ENCODE measurements around the gene RAB35.

RAB35 gene

DNA sequence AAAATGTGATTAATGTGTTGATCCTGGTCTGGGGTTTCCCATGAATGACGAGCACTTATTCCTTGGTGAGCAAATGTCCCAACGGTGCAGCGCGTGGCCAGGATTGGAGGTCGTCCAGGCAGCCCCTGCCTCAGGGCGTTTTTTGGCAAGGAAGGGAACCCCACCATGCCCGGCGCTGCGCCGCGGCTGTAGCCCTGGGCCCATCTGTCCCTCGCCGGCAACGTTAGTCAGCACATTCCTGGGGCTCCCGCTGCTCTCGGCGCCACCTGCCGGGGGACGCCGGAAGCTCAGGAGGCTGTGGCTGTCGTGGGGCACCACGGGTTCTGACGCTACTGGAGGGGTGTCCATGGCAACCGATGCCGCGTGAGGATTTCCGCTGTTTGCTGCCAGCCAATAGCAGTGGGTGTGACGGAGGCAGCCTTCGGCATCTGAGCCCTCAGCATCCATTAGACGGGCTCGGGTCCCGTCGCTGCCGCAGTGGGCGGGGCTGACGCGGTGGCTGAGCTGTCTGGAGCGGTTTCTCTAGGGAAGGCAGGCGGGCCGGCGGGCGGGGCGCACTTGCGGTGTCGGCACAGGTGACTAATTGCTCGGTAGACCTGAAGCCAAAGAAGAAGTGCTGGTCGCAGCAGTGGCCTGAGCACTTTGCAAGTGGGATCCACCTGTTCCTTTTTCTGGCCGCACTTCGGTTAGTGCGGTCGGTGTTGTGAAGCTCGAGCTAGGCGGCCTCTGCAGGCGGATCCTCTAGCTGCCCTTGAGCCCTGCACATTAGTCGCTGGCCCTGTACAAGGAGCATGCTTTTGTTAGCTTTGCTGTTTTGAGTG is 29.5 kb downstream of the RAB35 start:
- peak overlapping the region; percentile 67 to 76 for H3K4me3 ChIP-seq (ENCODE audit: low read length in 2 of 2)
- no peaks in the 10 kb centered on the region for H3K9me3 ChIP-seq (ENCODE audit: control insufficient read depth in 2 of 2, low read length in 2 of 2)
- H3K27ac ChIP-seq (ENCODE audit: low read length), result peak overlapping the region; percentile 53
- peaks cover 5% of the 10 kb centered on the region for H3K4me1 ChIP-seq (ENCODE audit: control insufficient read depth, insufficient read depth, low read length)
- H3K27me3 ChIP-seq (ENCODE audit: control insufficient read depth in 1 of 2, insufficient read depth in 2 of 2, low read length in 2 of 2), result no peaks in the 10 kb centered on the region
- no peaks in the 10 kb centered on the region for H3K36me3 ChIP-seq (ENCODE audit: control insufficient read depth in 2 of 2, insufficient read depth in 2 of 2, low read length in 2 of 2)
- peak overlapping the region; percentile 47 to 54 for H3K9ac ChIP-seq (ENCODE audit: low read length in 2 of 2)

DNA sequence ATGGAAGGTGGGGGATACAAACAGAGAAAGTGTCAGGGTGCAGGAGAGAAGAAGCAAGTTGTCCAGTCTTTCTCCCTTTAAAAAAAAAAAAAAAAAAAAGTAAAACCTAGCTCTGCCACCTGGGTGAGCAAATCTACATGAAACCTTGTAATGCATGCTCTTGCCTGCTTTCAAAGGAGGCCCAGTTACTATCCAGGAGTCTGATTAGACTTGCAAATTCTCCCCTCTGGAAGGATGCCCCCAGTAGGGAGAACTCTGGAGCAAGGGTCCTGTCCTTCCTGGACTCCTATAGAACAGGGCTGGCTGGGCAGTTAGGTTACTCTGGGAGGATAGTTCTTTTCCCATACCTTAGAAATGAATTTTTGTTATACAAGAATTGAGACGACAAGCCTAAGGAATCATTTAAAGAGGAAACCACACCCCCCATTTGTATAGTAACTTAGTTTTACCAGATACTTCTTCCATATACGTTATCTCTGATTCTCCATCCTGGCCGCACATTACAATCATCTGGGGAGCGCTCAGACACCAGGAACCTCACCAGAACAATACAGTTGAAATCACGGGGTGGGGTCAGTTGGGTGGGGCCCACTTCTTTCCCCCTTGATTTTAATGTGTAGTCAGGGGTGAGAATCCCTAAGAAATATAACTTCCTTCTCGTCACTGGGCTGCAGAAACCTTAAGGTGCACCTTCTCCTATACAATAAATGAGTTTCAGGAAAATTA is 30.5 kb downstream of the RAB35 start:
- H3K36me3 ChIP-seq (ENCODE audit: control insufficient read depth in 2 of 2, insufficient read depth in 2 of 2, low read length in 2 of 2), result no peaks in the 10 kb centered on the region
- no peaks in the 10 kb centered on the region for H3K9me3 ChIP-seq (ENCODE audit: control insufficient read depth in 2 of 2, low read length in 2 of 2)
- H3K4me3 ChIP-seq (ENCODE audit: low read length in 2 of 2), result no peak overlapping the region
- peak overlapping the region in 1 of 2 donors; percentile 54 for H3K9ac ChIP-seq (ENCODE audit: low read length in 2 of 2)
- H3K27ac ChIP-seq (ENCODE audit: low read length), result peak overlapping the region; percentile 53
- H3K4me1 ChIP-seq (ENCODE audit: control insufficient read depth, insufficient read depth, low read length), result peaks cover 5% of the 10 kb centered on the region
- H3K27me3 ChIP-seq (ENCODE audit: control insufficient read depth in 1 of 2, insufficient read depth in 2 of 2, low read length in 2 of 2), result no peaks in the 10 kb centered on the region

DNA sequence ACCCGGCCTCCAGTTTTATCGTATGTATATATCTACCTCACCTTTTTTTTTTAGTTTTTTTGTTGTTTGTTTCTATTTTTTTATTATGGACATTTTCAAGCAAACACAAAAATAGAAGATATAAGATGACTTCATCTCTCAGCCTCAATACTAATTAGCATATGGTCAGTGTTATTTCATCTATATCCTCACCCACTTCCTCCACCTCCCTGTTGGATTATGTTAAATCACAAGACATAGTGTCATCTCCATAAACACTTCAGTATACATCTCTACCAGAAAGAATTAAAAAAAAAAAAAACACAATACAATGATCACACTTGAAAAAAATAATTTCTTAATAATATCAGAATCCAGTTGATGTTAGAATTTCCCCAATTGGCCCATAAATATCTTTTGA is 34.9 kb downstream of the RAB35 start:
- no peak overlapping the region for H3K9ac ChIP-seq (ENCODE audit: low read length in 2 of 2)

DNA sequence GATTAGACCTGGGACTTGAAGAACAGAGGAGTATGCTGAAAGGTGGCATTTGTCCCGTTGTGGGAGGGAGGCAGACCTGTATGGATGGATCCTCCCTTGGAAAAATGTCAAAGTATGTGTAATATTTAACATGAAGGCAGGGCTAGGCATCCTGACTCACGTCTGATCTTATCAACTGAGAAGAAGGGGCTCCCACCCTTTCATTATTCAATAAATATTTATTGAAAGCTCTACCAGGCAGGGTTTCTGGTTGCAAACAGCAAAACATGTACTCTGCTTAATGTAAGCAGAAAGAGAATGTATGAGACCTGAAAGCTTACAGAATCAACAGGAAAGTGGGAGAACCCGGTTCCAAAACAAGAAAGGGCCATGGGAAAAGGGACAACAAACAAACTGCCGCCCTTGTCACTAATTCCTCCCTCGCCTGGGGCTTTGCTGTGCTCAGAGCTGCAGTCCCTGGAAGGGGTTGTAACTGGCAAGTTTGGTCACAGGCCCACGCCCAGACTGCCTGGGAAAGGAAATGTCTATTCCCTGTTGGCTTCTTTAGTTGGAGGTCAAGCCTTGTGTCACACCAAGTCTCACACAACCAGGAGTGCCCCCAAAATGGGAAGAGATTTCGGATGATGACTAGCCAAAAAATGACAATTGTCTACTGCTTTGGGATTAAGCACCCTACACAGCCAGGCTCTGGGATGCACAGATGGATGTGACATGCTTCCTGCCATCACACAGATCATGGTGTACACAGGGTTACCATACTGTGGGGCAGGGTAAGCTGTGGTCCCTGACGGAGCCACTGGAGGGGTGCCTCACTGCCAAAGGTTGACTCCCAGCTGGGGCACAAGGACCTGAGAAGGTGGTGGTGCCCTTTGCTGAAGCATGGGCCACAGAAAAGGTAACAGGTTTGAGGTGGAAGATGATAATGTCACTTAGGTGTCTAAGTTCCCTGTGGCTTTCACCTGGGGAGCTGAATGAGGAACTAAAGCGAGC is 36.8 kb downstream of the RAB35 start:
- H3K27me3 ChIP-seq (ENCODE audit: control insufficient read depth in 1 of 2, insufficient read depth in 2 of 2, low read length in 2 of 2), result peaks cover 0 to 2% of the 10 kb centered on the region in 2 donors
- no peak overlapping the region for H3K4me3 ChIP-seq (ENCODE audit: low read length in 2 of 2)
- no peaks in the 10 kb centered on the region for H3K9me3 ChIP-seq (ENCODE audit: control insufficient read depth in 2 of 2, low read length in 2 of 2)
- no peaks in the 10 kb centered on the region for H3K36me3 ChIP-seq (ENCODE audit: control insufficient read depth in 2 of 2, insufficient read depth in 2 of 2, low read length in 2 of 2)
- H3K27ac ChIP-seq (ENCODE audit: low read length), result no peak overlapping the region
- no peak overlapping the region for H3K9ac ChIP-seq (ENCODE audit: low read length in 2 of 2)
- no peaks in the 10 kb centered on the region for H3K4me1 ChIP-seq (ENCODE audit: control insufficient read depth, insufficient read depth, low read length)

More for the DNA sequence above, 34.9 kb downstream of the RAB35 start:
- peaks cover 0 to 2% of the 10 kb centered on the region in 2 donors for H3K27me3 ChIP-seq (ENCODE audit: control insufficient read depth in 1 of 2, insufficient read depth in 2 of 2, low read length in 2 of 2)
- H3K4me1 ChIP-seq (ENCODE audit: control insufficient read depth, insufficient read depth, low read length), result no peaks in the 10 kb centered on the region
- no peak overlapping the region for H3K27ac ChIP-seq (ENCODE audit: low read length)
- no peaks in the 10 kb centered on the region for H3K9me3 ChIP-seq (ENCODE audit: control insufficient read depth in 2 of 2, low read length in 2 of 2)
- no peaks in the 10 kb centered on the region for H3K36me3 ChIP-seq (ENCODE audit: control insufficient read depth in 2 of 2, insufficient read depth in 2 of 2, low read length in 2 of 2)
- no peak overlapping the region for H3K4me3 ChIP-seq (ENCODE audit: low read length in 2 of 2)

DNA sequence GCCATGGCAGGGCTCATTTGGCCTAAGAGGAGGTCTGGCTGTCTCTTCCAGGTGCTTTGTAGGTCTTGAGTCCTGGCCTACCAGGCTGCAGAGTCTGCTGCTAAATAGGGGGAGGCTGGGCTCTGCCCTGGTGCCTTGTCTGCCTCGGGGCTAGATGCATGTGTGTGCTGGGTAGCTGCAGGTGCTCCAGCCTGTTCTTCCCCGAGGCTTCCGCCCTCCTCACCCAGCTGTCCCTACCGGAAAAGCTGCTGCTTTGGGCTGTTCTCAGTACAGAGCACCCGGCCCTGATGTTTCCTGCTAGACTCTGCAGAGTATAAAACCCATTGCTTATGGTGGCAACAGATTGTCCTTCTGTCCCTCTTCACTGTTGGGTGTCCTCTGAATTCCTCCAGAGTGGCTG is 37.7 kb downstream of the RAB35 start:
- H3K36me3 ChIP-seq (ENCODE audit: control insufficient read depth in 2 of 2, insufficient read depth in 2 of 2, low read length in 2 of 2), result no peaks in the 10 kb centered on the region
- H3K9me3 ChIP-seq (ENCODE audit: control insufficient read depth in 2 of 2, low read length in 2 of 2), result no peaks in the 10 kb centered on the region
- H3K4me3 ChIP-seq (ENCODE audit: low read length in 2 of 2), result no peak overlapping the region
- H3K4me1 ChIP-seq (ENCODE audit: control insufficient read depth, insufficient read depth, low read length), result no peaks in the 10 kb centered on the region
- H3K27ac ChIP-seq (ENCODE audit: low read length), result no peak overlapping the region
- H3K27me3 ChIP-seq (ENCODE audit: control insufficient read depth in 1 of 2, insufficient read depth in 2 of 2, low read length in 2 of 2), result peaks cover 0 to 2% of the 10 kb centered on the region in 2 donors
- H3K9ac ChIP-seq (ENCODE audit: low read length in 2 of 2), result no peak overlapping the region

DNA sequence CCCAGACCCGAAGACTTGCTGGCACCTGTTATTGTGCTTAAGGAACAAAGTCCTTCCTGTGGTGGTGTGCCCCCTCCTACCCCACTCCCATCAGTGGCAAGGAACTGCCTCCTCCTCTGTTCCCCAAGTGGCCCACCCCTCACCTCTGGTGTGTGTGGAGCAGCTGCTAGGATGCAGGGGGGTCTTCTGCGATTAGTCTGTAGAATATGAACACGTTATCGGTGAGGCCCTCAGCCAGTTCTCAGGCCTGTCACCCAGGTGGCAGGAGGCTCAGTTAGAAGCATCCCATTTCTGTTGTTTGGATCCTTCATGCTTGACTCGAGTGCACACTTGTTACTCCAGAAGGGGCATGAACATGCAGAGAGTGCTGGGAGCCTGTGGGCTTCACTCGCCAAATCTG is 39.3 kb downstream of the RAB35 start:
- Histone ChIP-seq H3K27me3 (ENCODE audit: control insufficient read depth in 1 of 2, insufficient read depth in 2 of 2, low read length in 2 of 2) (peaks cover 0 to 2% of the 10 kb centered on the region in 2 donors), H3K27ac (ENCODE audit: low read length) (no peak overlapping the region), H3K4me1 (ENCODE audit: control insufficient read depth, insufficient read depth, low read length) (no peaks in the 10 kb centered on the region), H3K9ac (ENCODE audit: low read length in 2 of 2) (no peak overlapping the region), H3K9me3 (ENCODE audit: control insufficient read depth in 2 of 2, low read length in 2 of 2) (no peaks in the 10 kb centered on the region), H3K36me3 (ENCODE audit: control insufficient read depth in 2 of 2, insufficient read depth in 2 of 2, low read length in 2 of 2) (no peaks in the 10 kb centered on the region), H3K4me3 (ENCODE audit: low read length in 2 of 2) (no peak overlapping the region)

DNA sequence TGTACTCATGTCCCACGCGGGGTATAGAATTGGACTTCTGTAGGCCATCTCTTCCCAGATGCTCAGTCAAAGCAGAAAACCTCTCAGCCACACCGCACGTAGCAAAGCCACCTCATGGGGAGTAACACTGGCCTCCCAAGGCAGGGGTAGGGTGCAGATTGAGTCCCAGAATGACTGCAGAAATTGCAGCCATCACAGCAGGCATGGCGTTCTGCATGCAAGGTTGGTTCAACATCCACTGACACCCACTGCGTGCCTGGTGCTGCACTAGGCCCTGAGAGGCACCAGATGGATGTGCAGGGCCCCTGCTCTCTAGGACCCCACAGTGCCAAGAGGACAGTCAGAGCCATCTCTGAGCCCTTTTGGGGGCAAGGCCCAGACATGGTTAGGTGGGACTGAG is 39.9 kb downstream of the RAB35 start:
- Histone ChIP-seq H3K27ac (ENCODE audit: low read length) (no peak overlapping the region), H3K9me3 (ENCODE audit: control insufficient read depth in 2 of 2, low read length in 2 of 2) (no peaks in the 10 kb centered on the region), H3K9ac (ENCODE audit: low read length in 2 of 2) (no peak overlapping the region), H3K27me3 (ENCODE audit: control insufficient read depth in 1 of 2, insufficient read depth in 2 of 2, low read length in 2 of 2) (peaks cover 0 to 2% of the 10 kb centered on the region in 2 donors), H3K36me3 (ENCODE audit: control insufficient read depth in 2 of 2, insufficient read depth in 2 of 2, low read length in 2 of 2) (no peaks in the 10 kb centered on the region), H3K4me3 (ENCODE audit: low read length in 2 of 2) (no peak overlapping the region), H3K4me1 (ENCODE audit: control insufficient read depth, insufficient read depth, low read length) (no peaks in the 10 kb centered on the region)

DNA sequence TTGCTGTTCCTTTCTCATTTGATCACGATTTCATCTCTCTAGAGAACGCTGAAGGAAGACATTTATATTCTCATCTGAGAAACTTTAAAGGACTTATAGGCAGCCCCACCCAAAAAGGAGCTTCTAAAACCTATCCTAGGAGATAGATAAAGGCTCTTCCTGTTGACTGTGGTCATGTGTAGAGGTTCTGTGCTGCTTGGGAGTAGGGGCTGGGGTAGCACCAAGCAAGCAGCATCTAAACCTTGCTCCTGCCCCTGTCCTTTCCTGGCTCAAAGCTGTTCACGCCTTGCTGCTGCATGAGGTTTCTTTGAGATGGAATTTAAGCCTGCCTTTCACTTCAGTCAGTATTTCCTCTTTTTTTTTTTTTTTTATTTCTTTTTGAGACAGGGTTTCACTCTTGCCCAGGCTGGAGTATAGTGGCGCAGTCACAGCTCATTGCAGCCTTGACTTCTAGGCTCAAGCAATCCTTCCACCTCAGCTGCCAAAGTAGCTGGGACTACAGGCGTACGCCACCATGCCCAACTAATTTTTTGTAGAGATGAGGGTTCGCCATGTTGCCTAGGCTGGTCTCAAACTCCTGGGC is 41.4 kb downstream of the RAB35 start:
- Histone ChIP-seq H3K9ac (ENCODE audit: low read length in 2 of 2) (no peak overlapping the region), H3K36me3 (ENCODE audit: control insufficient read depth in 2 of 2, insufficient read depth in 2 of 2, low read length in 2 of 2) (no peaks in the 10 kb centered on the region), H3K27me3 (ENCODE audit: control insufficient read depth in 1 of 2, insufficient read depth in 2 of 2, low read length in 2 of 2) (peaks cover 0 to 2% of the 10 kb centered on the region in 2 donors), H3K9me3 (ENCODE audit: control insufficient read depth in 2 of 2, low read length in 2 of 2) (no peaks in the 10 kb centered on the region), H3K4me3 (ENCODE audit: low read length in 2 of 2) (no peak overlapping the region), H3K4me1 (ENCODE audit: control insufficient read depth, insufficient read depth, low read length) (no peaks in the 10 kb centered on the region), H3K27ac (ENCODE audit: low read length) (no peak overlapping the region)

DNA sequence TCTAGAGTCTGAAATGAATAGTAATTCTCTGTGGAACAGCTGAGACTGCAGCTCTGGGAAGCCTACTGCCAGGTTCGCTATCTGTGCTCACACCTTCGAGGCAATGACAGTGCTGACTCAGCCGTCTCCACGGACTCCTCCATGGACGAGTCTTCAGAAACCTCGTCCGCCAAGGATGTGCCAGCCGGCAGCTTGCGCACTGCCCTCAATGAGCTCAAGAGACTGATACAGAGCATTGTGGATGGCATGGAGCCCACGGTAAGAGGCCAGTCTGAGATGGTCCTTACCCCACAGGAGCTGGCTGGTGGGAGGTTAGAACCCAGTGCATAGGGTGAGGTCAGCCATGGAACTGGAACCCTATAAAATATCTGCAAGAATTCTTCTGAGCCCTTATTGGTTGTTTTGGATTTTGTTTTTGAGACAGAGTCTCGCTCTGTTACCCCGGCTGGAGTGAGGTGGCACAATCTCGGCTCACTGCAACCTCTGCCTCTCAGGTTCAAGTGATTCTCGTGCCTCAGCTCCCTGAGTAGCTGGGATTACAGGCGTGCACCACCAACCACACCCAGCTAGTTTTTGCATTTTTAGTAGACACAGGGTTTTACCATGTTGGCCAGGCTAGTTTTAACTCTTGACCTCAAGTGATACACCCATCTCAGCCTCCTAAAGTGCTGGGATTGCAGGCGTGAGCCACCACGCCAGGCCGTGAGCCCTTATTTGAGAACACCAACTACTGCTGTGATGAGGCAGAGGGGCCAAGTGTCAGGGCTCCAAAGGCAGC is 43.9 kb downstream of the RAB35 start:
- Histone ChIP-seq H3K27me3 (ENCODE audit: control insufficient read depth in 1 of 2, insufficient read depth in 2 of 2, low read length in 2 of 2) (no peaks in the 10 kb centered on the region), H3K4me1 (ENCODE audit: control insufficient read depth, insufficient read depth, low read length) (no peaks in the 10 kb centered on the region)

More for the DNA sequence above, 43.9 kb downstream of the RAB35 start:
- no peak overlapping the region for H3K9ac ChIP-seq (ENCODE audit: low read length in 2 of 2)
- no peaks in the 10 kb centered on the region for H3K36me3 ChIP-seq (ENCODE audit: control insufficient read depth in 2 of 2, insufficient read depth in 2 of 2, low read length in 2 of 2)
- H3K4me3 ChIP-seq (ENCODE audit: low read length in 2 of 2), result no peak overlapping the region
- no peak overlapping the region for H3K27ac ChIP-seq (ENCODE audit: low read length)
- H3K9me3 ChIP-seq (ENCODE audit: control insufficient read depth in 2 of 2, low read length in 2 of 2), result no peaks in the 10 kb centered on the region
